Erythroblast (primary cell): ENCODE results near the gene SLC38A5.
A peak's percentile ranks its signal among the peaks of the same experiment; 100 is the strongest.

Experiments used
- DNase-seq, 2 experiments: peaks; one replicate each; lab custom pipeline; 2025; lab: John Stamatoyannopoulos, UW
- GATA1 ChIP-seq: IDR thresholded peaks from 2 replicates; pipeline ENCODE4 v1.6.1; 2011; ENCODE audit warnings: low read depth, mild to moderate bottlenecking, control low read depth, low read length, moderate library complexity
- POLR2A ChIP-seq: IDR thresholded peaks from 2 replicates; pipeline ENCODE4 v1.6.1; 2011; ENCODE audit warnings: mild to moderate bottlenecking, low read length

The SLC38A5 gene

GRCh38 chrX:48480142-48480541, 10.1 kb upstream of the SLC38A5 start:
- TF ChIP-seq GATA1 (no peak), POLR2A (no peak)
- DNase-seq = no peak

- no peak for DNase-seq
- TF ChIP-seq GATA1 (no peak), POLR2A (no peak)
These were observed 8.7 kb upstream of the SLC38A5 start for GRCh38 chrX:48478806-48479205.

GRCh38 chrX:48477960-48478755, 8.1 kb upstream of the SLC38A5 start:
- TF ChIP-seq POLR2A = no peak
- TF ChIP-seq GATA1 = no peak
- DNase-seq = no peak

GRCh38 chrX:48476919-48477318, 6.9 kb upstream of the SLC38A5 start:
- TF ChIP-seq GATA1 (no peak), POLR2A (no peak)
- no peak for DNase-seq

- TF ChIP-seq POLR2A (peak; percentile 45), GATA1 (no peak)
- peak; percentile 86 to 90 for DNase-seq
These were observed 5.9 kb upstream of the SLC38A5 start, which contains the start of gene FTSJ1 for GRCh38 chrX:48475774-48476577. TSS of gene FTSJ1 (plus strand) at chrX:48476199. CDS start at chrX:48478048, 1,849 bp downstream.

GRCh38 chrX:48475296-48475695, 5.2 kb upstream of the SLC38A5 start:
- no peak for TF ChIP-seq GATA1
- no peak for TF ChIP-seq POLR2A
- peak; percentile 39 for DNase-seq

- no peak for TF ChIP-seq GATA1
- TF ChIP-seq POLR2A = no peak
These were observed 4.5 kb upstream of the SLC38A5 start for GRCh38 chrX:48474581-48474980.

GRCh38 chrX:48474127-48474526, 4.1 kb upstream of the SLC38A5 start:
- peak; percentile 25 to 28 for DNase-seq
- TF ChIP-seq POLR2A (no peak), GATA1 (no peak)

More at GRCh38 chrX:48474581-48474980, 4.5 kb upstream of the SLC38A5 start:
- DNase-seq = no peak

- no peak for TF ChIP-seq GATA1
- no peak for TF ChIP-seq POLR2A
- DNase-seq = no peak
These were observed 3.6 kb upstream of the SLC38A5 start for GRCh38 chrX:48473704-48473990.

- DNase-seq = peak in 1 of 2 experiments; percentile 4
- TF ChIP-seq GATA1 (no peak), POLR2A (no peak)
These were observed 3.0 kb upstream of the SLC38A5 start for GRCh38 chrX:48472851-48473703.

GRCh38 chrX:48472225-48472624, 2.2 kb upstream of the SLC38A5 start:
- no peak for DNase-seq
- TF ChIP-seq GATA1 (no peak), POLR2A (no peak)

GRCh38 chrX:48471504-48471903, 1.4 kb upstream of the SLC38A5 start:
- no peak for DNase-seq
- TF ChIP-seq POLR2A = no peak
- TF ChIP-seq GATA1 = no peak

GRCh38 chrX:48470833-48471118, 716 bp upstream of the SLC38A5 start:
- TF ChIP-seq GATA1 (no peak), POLR2A (no peak)
- DNase-seq = peak; percentile 13 to 22
